ES-I3 (cell line): ENCODE results near the gene MACROD2.

Experiments
- H3K36me3 ChIP-seq: 2 replicates; pipeline ENCODE4 v1.6.1; 2013; ENCODE audit warnings: mild to moderate bottlenecking, low read length, control low read depth, moderate library complexity; ENCODE audit not compliant: insufficient read depth
- H3K4me1 ChIP-seq: 2 replicates; pipeline ENCODE4 v1.6.1; 2013; ENCODE audit warnings: mild to moderate bottlenecking, control low read depth, low read length; ENCODE audit not compliant: insufficient read depth
- H3K9ac ChIP-seq: 2 replicates; pipeline ENCODE4 v1.6.1; 2013; ENCODE audit warnings: low read depth, mild to moderate bottlenecking, low read length, moderate library complexity
- H3K9me3 ChIP-seq: 2 replicates; pipeline ENCODE4 v1.6.1; 2013; ENCODE audit warnings: mild to moderate bottlenecking, low read length, moderate library complexity; ENCODE audit not compliant: control insufficient read depth, insufficient read depth

Gene MACROD2

DNA sequence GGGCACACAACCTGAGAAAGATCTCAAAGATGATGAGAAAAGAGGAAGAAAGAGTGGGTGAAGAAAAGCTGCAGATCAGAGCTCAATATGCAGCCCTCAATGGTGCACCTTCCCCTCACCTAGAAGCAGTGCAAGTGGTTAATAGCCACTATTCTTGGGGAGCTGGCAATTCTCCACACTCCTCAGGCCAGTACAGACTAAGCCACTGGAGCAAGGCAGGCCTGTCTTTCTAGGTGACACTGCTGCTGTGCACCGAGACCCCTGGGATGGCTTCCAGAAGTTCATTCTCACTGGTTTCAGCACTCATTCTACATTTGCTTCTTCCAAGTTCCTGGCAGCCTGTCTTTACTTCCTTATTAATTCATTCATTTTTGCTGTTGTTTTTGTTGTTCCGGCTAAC is 1604.6 kb downstream of the MACROD2 start:
- Histone ChIP-seq H3K9me3 (no peaks in the 10 kb centered on the region), H3K36me3 (no peaks in the 10 kb centered on the region), H3K4me1 (no peaks in the 10 kb centered on the region), H3K9ac (no peak overlapping the region)

GRCh38 chr20:15600565-15600964 is 1605.2 kb downstream of the MACROD2 start:
- Histone ChIP-seq H3K4me1 (no peaks in the 10 kb centered on the region), H3K9me3 (no peaks in the 10 kb centered on the region), H3K9ac (no peak overlapping the region), H3K36me3 (no peaks in the 10 kb centered on the region)

DNA sequence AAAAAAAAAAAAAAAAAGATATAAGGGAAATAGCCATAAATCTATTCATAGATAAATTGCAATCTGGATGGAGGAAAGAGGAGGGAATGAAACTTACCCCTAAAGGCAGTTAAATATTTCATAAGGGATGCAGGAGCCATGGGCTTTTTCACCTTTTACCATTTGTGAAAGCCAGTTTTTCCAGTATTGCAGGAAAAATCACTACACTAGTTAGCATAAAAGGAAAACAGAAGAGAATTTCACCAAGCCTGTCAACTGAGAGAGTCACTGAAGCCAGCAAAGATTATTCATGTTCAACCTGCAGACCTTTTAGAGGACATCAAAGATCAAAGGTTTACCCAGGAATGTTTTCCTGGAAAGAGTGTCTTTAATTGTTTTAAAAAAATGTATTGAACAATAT is 1608.2 kb downstream of the MACROD2 start:
- no peaks in the 10 kb centered on the region for H3K36me3 ChIP-seq
- H3K9ac ChIP-seq = no peak overlapping the region
- no peaks in the 10 kb centered on the region for H3K4me1 ChIP-seq
- no peaks in the 10 kb centered on the region for H3K9me3 ChIP-seq

DNA sequence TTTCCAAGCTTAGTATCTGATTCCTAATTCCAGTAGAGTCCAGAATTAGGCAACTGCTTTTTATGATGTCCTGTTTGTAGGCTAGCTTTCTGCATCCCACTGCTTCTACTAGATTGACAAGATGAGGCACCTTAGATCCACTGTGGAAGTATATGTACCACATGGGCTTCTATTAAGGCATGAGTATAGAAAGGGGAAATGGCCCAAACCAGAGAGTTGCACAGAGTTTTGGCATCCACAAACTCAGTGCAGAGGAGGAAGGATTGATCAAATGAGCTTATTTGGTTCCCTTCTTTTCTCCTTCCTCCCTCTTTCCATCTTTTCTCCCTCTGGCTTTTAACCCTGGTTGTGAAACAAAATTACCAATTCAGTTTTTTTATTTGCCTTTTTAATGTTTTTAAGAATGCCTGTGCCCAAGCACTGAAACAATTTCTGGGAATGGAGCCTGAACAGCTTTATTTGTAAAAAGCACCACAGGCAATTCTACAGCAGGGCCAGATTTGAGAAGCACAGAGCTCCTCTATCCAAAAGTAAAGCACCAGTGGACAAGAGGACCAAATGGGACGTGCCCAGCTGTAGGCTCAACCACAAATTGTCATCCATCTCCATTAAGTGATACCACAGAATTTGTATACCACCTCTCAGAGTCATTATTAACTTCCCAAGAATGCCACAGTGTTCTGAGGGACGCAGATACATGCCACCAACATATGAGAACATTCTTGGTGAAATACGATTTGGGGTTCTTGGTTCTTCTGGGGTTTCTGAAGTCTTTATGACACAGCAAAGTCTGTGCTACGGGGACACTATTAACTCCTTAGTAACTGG is 1608.9 kb downstream of the MACROD2 start:
- H3K9me3 ChIP-seq = no peaks in the 10 kb centered on the region
- no peak overlapping the region for H3K9ac ChIP-seq

GRCh38 chr20:15609921-15610320 is 1614.6 kb downstream of the MACROD2 start:
- Histone ChIP-seq H3K9ac (no peak overlapping the region), H3K4me1 (no peaks in the 10 kb centered on the region), H3K9me3 (no peaks in the 10 kb centered on the region), H3K36me3 (no peaks in the 10 kb centered on the region)

More for the DNA sequence above, 1608.9 kb downstream of the MACROD2 start:
- Histone ChIP-seq H3K36me3 (no peaks in the 10 kb centered on the region), H3K4me1 (no peaks in the 10 kb centered on the region)

DNA sequence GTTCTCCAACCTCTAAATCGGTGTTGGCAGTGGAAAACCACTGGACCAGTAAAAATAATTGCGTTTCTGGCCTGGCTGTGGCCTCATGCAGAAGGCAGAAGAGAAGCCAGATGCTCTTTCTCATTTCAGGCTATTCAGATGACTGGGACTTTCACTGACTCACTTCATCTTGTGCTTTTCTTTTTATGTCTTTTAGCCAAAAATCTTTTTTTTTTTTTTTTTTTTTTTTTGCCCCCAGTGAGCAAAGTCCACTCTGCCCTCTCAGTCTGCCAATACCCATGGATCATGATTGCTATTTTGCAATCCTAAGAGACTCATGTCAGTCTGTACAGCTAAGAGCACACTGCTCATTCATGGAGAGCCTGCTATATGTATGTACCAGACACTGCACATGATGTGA is 1615.5 kb downstream of the MACROD2 start:
- H3K36me3 ChIP-seq = no peaks in the 10 kb centered on the region
- no peaks in the 10 kb centered on the region for H3K4me1 ChIP-seq
- H3K9me3 ChIP-seq = no peaks in the 10 kb centered on the region
- H3K9ac ChIP-seq = no peak overlapping the region

DNA sequence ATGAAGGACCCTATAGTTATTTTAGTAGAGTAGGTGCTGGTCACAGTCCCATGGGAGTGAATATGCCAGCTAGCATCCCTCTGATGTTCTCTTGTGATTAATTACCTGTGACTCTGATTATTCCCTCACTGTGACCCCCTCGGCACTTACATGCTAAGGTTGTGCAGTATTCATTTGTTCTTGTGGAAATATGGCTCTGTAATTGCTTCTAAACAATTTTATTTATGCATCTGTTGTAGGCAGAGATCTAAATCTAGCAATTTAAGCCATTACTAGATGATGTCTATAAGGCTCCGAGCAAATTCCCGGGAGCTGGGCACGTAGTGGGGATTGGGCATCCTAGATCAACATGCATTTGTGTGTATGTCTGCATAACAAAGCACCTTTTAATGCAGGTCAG is 1616.2 kb downstream of the MACROD2 start:
- no peaks in the 10 kb centered on the region for H3K9me3 ChIP-seq
- H3K9ac ChIP-seq = no peak overlapping the region
- H3K36me3 ChIP-seq = no peaks in the 10 kb centered on the region
- no peaks in the 10 kb centered on the region for H3K4me1 ChIP-seq

DNA sequence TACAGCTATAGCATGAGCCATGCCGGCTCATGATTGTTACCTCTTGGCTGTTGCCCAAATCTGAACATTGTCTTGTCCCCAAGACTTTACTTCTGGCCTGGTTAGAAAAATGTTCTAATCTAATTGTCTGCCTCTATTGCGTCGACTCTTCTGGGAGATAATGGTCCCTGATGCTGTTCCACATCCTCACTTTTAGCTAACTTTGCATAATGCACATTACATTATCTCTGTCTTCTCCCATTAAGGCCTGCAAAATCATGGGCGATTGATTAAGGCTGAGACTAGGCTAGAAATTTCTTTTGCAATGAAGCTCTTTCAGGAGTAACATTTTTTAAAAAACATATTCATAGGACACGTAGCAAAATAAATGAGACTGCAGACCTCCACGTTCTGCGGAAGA is 1616.9 kb downstream of the MACROD2 start:
- no peaks in the 10 kb centered on the region for H3K4me1 ChIP-seq
- no peaks in the 10 kb centered on the region for H3K36me3 ChIP-seq

DNA sequence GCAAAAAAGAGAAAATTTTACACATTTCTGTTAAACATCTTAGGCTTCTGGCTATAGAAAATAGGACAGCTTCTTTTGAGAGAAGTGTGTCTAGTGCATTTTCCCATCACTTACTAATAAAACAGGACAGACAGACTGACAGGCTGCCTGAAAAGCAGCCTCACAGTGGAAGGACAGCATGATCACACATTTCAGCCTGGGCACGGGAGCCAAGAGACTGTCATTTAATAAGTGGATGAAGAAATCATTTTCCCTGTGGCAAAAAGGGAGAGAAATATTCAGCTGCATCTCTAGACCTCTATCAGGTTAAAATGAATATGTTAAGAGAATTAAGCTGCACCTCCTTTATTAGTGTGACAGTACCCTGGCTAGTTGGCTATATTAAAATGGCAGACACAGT is 1617.5 kb downstream of the MACROD2 start:
- no peaks in the 10 kb centered on the region for H3K9me3 ChIP-seq
- H3K9ac ChIP-seq = no peak overlapping the region
- no peaks in the 10 kb centered on the region for H3K4me1 ChIP-seq
- no peaks in the 10 kb centered on the region for H3K36me3 ChIP-seq

More for the DNA sequence above, 1616.9 kb downstream of the MACROD2 start:
- Histone ChIP-seq H3K9me3 (no peaks in the 10 kb centered on the region), H3K9ac (no peak overlapping the region)

DNA sequence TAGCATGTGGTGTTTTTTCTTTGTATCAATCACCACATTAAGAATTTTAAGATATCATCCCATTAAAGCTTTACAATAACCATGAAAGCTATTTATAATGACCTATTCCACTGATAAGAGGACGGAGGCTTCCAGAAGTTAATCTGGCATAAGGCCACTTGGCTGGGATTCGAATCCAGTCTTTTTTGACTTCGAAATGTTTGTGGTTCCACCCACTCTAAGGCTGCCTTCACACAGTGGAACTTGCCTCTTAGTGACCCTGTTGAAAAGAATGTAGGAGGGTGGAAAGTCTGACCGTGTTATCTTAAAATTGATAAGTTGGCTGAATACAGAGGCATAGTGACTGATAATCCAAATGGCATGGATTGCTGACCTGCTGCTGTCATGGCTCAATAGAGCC is 1618.2 kb downstream of the MACROD2 start:
- Histone ChIP-seq H3K9me3 (no peaks in the 10 kb centered on the region), H3K9ac (no peak overlapping the region), H3K4me1 (no peaks in the 10 kb centered on the region), H3K36me3 (no peaks in the 10 kb centered on the region)

GRCh38 chr20:15616626-15617025 is 1621.3 kb downstream of the MACROD2 start:
- H3K9me3 ChIP-seq = no peaks in the 10 kb centered on the region
- H3K4me1 ChIP-seq = no peaks in the 10 kb centered on the region
- no peak overlapping the region for H3K9ac ChIP-seq
- no peaks in the 10 kb centered on the region for H3K36me3 ChIP-seq

- Histone ChIP-seq H3K9ac (no peak overlapping the region), H3K36me3 (no peaks in the 10 kb centered on the region)
These were observed 1622.8 kb downstream of the MACROD2 start for GRCh38 chr20:15618110-15618509.

GRCh38 chr20:15618912-15619311 is 1623.6 kb downstream of the MACROD2 start:
- H3K9me3 ChIP-seq = no peaks in the 10 kb centered on the region
- no peak overlapping the region for H3K9ac ChIP-seq
- H3K4me1 ChIP-seq = no peaks in the 10 kb centered on the region
- no peaks in the 10 kb centered on the region for H3K36me3 ChIP-seq

More at GRCh38 chr20:15618110-15618509, 1622.8 kb downstream of the MACROD2 start:
- Histone ChIP-seq H3K9me3 (no peaks in the 10 kb centered on the region), H3K4me1 (no peaks in the 10 kb centered on the region)

DNA sequence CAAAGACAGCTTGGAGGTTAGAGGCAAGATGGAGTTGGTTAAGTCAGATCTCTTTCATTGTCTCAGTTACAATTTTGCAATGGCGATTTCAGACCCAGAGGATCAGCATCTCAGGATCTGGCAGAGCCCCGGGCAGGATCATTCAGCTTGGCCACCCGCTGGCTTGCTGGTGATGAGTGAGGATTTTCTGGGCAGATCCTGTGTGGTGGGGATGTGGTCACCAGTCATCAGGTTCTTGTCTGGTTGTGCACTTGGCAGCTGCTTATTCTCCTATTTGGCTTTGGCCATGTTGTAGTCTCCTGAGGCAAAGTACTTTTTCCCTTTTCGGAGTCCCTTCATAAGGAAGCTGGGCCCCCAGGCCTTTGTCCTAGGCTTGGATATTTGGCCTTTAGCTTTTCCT is 1624.0 kb downstream of the MACROD2 start:
- no peaks in the 10 kb centered on the region for H3K4me1 ChIP-seq
- no peaks in the 10 kb centered on the region for H3K36me3 ChIP-seq
- no peak overlapping the region for H3K9ac ChIP-seq
- H3K9me3 ChIP-seq = no peaks in the 10 kb centered on the region

GRCh38 chr20:15619816-15620215 is 1624.5 kb downstream of the MACROD2 start:
- no peak overlapping the region for H3K9ac ChIP-seq
- no peaks in the 10 kb centered on the region for H3K4me1 ChIP-seq
- no peaks in the 10 kb centered on the region for H3K9me3 ChIP-seq
- no peaks in the 10 kb centered on the region for H3K36me3 ChIP-seq
